Bone marrow (tissue), 2 donors: Measurements from ENCODE around the gene STAT3.
"Not testable (repeated sequence)": the region's sequence is repeated elsewhere in the genome, so short reads cannot be mapped to it uniquely, and the experiment has no call there.

Experiments used
- DNase-seq, 2 donors: peaks; one replicate each; lab custom pipeline; 2025; lab: John Stamatoyannopoulos, UW

Gene STAT3

GRCh38 chr17:42380935-42381334 is 7.3 kb downstream of the STAT3 start:
- no peak for DNase-seq

- peak in 1 of 2 donors; percentile 42 for DNase-seq
These were observed 9.2 kb downstream of the STAT3 start for GRCh38 chr17:42378959-42379594.

- no peak for DNase-seq
These were observed 9.8 kb downstream of the STAT3 start for GRCh38 chr17:42378359-42378958.

- no peak for DNase-seq
These were observed 14.3 kb downstream of the STAT3 start for GRCh38 chr17:42373896-42374295.

GRCh38 chr17:42372142-42372541 is 16.1 kb downstream of the STAT3 start:
- DNase-seq = no peak

GRCh38 chr17:42368797-42369561 is 19.3 kb downstream of the STAT3 start:
- not testable (repeated sequence) for DNase-seq

- not testable (repeated sequence) for DNase-seq
These were observed 19.9 kb downstream of the STAT3 start for GRCh38 chr17:42368310-42368709.

GRCh38 chr17:42366176-42367023 is 21.8 kb downstream of the STAT3 start:
- DNase-seq = not testable (repeated sequence)

GRCh38 chr17:42365136-42365535 is 23.1 kb downstream of the STAT3 start:
- no peak for DNase-seq

- DNase-seq = no peak
These were observed 24.3 kb downstream of the STAT3 start for GRCh38 chr17:42363767-42364585.

GRCh38 chr17:42363231-42363630 is 25.0 kb downstream of the STAT3 start:
- no peak for DNase-seq

- no peak for DNase-seq
These were observed 25.8 kb downstream of the STAT3 start for GRCh38 chr17:42362245-42362961.

GRCh38 chr17:42361781-42362186 is 26.5 kb downstream of the STAT3 start:
- no peak for DNase-seq

- not testable (repeated sequence) for DNase-seq
These were observed 27.9 kb downstream of the STAT3 start for GRCh38 chr17:42360388-42360787.

- no peak for DNase-seq
These were observed 29.1 kb downstream of the STAT3 start for GRCh38 chr17:42359133-42359532.

- no peak for DNase-seq
These were observed 29.8 kb downstream of the STAT3 start for GRCh38 chr17:42358434-42358833.

GRCh38 chr17:42354956-42355843 is 33.0 kb downstream of the STAT3 start:
- no peak for DNase-seq

GRCh38 chr17:42348104-42348503 is 40.1 kb downstream of the STAT3 start:
- no peak for DNase-seq

GRCh38 chr17:42347606-42348005 is 40.6 kb downstream of the STAT3 start:
- no peak for DNase-seq

- no peak for DNase-seq
These were observed 41.0 kb downstream of the STAT3 start for GRCh38 chr17:42347198-42347597.
